Measurements from ENCODE around the gene PFKFB2.

PFKFB2 gene

DNA sequence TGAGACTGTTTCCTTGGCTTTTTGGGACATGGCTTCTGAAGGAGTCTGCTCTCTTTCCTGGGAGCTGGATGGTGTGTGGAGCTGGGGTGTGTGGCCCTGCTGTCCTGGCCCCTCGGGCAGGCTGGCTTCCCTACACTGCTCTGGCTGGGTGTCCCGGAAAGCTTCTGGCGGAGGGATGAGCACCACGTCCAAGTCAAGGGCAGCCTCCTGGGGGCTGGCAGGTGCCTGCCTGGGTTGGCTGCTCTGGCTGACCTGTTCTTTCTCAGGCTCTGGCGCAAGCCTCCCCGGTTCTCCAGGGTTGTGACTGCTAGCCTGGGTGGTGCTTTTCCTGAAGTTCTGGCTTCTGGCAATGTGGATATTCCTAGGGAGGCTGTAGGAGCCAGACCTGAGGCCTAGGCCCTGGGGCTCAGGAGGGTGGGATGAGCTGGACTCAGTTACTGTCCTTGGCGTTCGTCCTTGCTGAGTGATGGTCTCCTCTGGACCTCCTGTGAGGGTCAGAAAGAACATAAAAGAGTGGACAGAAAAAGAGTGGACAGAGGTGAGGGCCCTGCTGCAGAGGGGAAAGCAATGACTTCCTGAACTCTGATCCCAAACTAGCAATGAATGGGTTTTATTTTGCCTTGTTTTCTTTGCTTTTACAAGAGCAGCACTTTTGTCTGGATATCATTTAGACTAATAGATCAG, 29.9 kb upstream of the PFKFB2 start:
- H3K27ac ChIP-seq: peak overlapping the region; percentile 99
- no peak for TF ChIP-seq ZFX (IDR thresholded peaks at IDR 0.05)
- TF ChIP-seq, protein P1, sequence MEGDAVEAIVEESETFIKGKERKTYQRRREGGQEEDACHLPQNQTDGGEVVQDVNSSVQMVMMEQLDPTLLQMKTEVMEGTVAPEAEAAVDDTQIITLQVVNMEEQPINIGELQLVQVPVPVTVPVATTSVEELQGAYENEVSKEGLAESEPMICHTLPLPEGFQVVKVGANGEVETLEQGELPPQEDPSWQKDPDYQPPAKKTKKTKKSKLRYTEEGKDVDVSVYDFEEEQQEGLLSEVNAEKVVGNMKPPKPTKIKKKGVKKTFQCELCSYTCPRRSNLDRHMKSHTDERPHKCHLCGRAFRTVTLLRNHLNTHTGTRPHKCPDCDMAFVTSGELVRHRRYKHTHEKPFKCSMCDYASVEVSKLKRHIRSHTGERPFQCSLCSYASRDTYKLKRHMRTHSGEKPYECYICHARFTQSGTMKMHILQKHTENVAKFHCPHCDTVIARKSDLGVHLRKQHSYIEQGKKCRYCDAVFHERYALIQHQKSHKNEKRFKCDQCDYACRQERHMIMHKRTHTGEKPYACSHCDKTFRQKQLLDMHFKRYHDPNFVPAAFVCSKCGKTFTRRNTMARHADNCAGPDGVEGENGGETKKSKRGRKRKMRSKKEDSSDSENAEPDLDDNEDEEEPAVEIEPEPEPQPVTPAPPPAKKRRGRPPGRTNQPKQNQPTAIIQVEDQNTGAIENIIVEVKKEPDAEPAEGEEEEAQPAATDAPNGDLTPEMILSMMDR (conservative IDR thresholded peaks at IDR 0.05): no peak

DNA sequence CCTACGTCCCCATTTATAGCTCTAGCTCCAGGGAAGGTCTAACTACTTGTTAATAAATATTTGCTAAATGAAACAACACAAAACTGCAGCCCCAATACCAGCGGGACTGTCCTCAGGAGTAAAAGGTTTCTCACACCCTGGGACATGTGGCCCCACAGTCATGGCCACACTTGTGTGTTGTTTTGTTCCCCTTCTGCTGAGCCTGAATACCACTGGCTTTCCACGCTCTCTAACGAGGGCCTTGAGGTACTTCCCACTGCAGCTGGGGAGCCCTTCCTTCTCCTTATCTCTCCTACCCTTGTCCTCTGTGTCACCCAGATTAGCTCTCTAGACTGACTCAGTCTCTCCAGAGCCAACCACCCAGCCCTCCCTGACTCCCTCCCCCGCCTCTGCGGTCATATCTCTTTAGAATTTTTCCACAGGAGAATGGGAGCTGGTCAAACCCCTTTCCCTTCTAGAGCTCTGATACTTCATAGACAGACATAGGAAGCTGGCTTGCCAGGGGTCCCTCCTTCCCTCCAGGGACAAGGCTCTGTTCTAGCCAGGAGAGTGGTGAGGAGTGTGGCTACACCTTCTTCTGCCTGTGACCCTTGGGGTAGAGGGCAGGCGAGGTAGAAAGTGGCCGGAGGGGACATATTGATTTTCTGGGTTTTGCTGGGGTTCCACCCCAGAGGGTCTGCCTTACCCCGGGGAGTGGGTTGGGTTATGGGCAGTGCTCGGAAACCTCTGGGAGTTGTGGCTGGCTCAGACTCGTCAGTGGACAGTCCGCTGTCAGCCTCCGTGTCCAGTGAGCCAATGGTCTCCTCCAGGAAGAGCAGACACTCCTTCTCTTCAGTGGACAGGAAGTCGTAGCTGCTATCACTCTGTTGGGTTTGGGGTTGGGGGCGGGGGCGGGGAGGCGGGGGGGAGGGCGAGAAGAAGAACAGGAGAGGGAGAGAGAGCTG, 28.6 kb upstream of the PFKFB2 start:
- peak overlapping the region; percentile 99 for H3K27ac ChIP-seq
- no peak for TF ChIP-seq ZFX (IDR thresholded peaks at IDR 0.05)
- TF ChIP-seq, protein P1 (conservative IDR thresholded peaks at IDR 0.05): no peak

DNA sequence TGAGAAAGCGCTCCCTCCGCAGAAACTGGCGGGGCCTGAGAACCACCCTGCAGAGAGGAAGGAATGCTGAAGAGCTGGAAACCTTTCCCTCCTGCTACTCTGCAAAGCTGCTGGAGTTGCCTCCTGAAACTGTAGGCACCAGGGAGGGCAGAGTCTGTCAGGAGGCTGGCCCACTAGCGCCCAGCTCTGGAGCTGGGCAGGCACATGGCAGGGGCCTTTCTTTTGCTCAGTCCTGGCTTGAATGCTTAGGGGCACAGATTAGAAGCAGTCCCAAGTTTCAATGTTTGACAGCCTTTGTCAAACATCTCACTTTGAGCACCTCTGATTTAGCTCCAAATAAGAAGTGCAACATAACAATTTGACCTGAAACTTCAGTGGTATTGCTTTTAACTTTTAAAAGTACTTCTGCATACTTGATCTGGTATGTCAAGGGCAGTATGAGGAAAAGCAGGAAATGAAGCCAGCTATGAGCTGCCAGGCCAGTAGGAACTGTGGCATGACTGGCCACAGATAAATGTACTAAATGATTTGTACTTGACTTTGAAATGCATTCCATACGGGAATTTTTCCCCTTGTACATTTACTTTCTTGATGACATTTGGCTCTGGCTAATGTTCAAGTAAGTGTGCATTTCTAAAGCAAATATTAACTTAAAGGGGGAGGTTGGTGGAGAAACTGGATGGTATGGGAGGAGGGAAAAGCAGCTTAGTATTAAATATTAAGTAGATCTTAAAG, 27.8 kb upstream of the PFKFB2 start:
- no peak for TF ChIP-seq ZFX (IDR thresholded peaks at IDR 0.05)
- TF ChIP-seq, protein P1 (conservative IDR thresholded peaks at IDR 0.05): no peak
- peak overlapping the region; percentile 99 for H3K27ac ChIP-seq

DNA sequence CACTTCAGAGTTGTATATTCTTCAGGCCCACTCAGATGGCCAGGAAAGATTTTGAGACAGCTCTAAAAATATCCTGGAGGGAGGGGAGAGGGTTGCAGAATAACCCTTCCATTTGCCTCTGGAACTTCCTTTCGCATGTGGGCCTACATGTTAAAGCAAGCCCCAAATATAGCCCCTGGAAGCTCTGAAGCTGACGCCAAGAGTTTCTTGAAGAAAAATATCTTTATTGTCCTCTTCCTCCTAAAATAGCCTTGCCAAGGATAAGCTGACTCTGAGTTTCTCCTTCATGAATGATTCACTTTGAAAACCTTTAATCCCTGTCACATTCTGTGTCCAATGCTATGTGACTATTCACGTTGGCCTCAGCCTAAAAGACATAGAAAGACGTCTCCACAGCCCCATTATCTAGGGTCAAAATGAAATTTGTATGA, 27.0 kb upstream of the PFKFB2 start:
- TF ChIP-seq ZFX (IDR thresholded peaks at IDR 0.05): no peak
- TF ChIP-seq, protein P1 (conservative IDR thresholded peaks at IDR 0.05): no peak
- peak overlapping the region; percentile 82; the same call in 1 of the 2 replicates for H3K27ac ChIP-seq

DNA sequence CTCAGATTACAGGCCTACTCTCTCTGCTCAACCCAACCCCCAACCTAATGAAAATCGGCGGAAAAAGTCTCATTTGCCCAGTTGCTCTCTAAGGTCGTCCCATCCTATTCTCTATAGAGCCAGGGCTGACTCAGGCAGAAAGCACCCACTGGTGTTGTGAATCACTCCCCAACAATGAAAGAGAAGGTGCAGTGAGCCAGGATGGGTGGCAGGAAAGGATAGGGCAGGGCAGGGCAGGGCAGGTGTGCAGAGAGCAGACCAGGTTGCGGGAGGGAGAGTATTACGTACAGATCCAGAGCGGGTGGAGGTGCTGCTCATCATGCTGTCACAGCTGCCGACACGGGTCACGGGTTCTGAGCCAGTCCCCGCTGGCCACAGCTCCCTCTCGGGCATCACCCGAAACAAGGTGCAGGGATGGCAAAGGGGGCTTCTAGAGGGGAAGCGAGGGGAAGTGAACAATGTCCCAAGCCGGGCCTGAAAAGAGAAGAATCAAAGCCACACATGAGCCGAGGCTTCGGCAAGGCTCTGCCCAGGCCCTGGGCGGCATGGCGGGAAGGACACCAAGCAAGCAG, 25.8 kb upstream of the PFKFB2 start:
- peak overlapping the region; percentile 95 for H3K27ac ChIP-seq
- TF ChIP-seq ZFX (IDR thresholded peaks at IDR 0.05): 0 out of 2 replicates have a peak, but pooled peaks have one; percentile 14
- TF ChIP-seq, protein P1 (conservative IDR thresholded peaks at IDR 0.05): no peak

DNA sequence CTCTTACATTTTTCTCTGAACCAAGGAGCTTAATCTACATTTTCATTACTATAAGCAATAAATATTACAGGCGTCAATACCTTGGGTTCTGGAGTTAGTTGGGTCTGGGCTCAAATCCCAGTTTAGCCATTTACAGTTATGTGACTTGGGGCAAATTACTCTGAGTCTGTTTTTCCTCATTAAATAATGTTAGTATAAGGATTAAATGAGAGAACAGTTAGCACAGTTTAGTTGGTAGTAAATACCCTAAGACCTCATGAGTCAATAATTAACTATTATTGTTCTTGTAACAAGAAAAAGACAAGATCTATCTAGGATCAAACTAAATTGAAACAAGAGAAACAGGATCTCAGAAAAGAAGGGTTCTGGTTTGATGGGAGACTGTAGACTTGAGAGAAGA, 25.2 kb upstream of the PFKFB2 start:
- peak overlapping the region; percentile 95 for H3K27ac ChIP-seq
- TF ChIP-seq, protein P1 (conservative IDR thresholded peaks at IDR 0.05): no peak
- TF ChIP-seq ZFX (IDR thresholded peaks at IDR 0.05): no peak

All from C4-2B (cell line).